Stimulated activated CD4-positive, alpha-beta T cell treated with anti-CD3 and anti-CD28 coated beads, Interleukin-1b, Interleukin-23, amount 100 ng/mL, for 48 hours (primary cell): ENCODE measurements around the gene RGS11.

Experiments
- DNase-seq: peaks from one replicate; pipeline ENCODE4 v3.0.0-alpha.2; 2020

Gene RGS11

GRCh38 chr16:228151-228851 lies 47.4 kb downstream of the RGS11 start:
- no peak for DNase-seq

- DNase-seq: no peak
Observed at GRCh38 chr16:220021-220420, 55.7 kb downstream of the RGS11 start.
